Activated gamma-delta T cell treated with anti-CD3 and anti-CD28 coated beads, Interleukin-2, amount 50 U/mL, for 16 hours (primary cell): Measurements from ENCODE around the gene PTPN1.

Experiments
- DNase-seq: peaks from one replicate; pipeline ENCODE4 v3.0.0-alpha.2; 2020; ENCODE audit warnings: low read depth

Gene PTPN1

DNA sequence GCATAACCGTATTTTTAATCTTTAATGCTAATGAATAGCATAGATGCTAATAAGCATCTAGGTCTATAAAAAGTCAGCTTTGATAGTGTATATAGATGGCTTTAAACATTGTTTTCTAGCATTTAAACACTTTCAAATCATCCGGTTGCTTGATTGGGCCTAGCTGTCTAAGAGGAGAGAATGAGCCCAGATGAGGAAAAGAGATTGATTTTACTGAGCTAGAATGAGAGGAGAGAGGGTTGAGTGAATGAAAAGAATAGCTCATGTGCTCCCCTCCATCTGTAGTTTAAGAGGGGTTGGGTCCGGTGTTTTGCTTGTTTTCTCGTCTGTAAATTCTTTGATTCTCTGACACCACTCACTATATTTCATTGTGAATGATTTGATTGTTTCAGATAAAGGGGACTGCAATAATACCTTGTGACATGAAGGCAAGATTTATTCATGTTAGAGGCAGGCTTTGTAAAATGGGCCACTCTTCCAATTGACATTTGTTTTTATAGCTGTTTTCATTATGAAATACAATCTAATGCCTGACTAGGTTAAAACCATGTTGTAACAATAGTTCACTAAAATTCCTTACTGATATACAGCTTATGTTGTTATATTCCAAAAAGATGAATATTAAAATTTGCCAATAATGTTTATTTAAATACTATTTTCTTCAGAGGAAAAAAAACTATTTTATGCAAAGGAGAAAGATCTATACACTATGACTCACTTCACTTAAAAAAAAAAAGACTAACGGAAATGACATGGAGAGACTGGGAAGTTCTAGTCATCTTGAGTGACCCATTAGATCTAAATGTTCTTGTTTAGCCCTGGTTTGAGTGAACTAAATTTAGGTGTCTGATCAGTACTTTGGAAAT lies 3.2 kb downstream of the PTPN1 start:
- no peak for DNase-seq

- no peak for DNase-seq
These were observed 3.8 kb downstream of the PTPN1 start for GRCh38 chr20:50514035-50514337.

- no peak for DNase-seq
These were observed 4.6 kb downstream of the PTPN1 start for GRCh38 chr20:50514750-50515149.

DNA sequence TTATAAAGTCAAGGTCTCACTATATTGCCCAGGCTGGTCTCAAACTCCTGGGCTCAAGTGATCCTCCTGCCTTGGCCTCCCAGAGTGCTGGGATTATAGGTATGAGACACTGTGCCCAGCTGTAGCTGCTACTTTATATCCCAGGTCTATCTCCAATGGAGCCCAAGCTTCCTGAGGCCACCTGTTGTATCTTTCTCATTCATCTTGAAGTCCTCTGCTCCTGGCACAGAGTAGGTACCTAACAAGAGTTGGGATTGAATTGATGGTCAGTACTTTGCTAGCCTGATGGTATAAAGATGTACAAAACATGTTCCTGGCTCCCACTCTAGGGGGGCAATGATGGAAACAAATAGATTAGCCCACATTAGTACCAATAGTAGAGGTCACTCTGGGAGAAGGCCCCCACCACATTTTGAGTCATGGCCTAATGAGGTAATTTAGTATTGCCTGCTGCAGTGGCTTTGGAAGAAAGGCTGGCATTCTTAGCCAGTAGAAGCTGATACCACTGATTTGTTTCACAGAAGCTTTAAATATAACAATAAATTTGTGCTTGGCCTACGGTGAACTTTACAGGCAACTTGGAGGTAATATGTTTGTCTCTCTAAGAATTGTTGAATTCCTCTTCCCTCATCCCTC lies 5.4 kb downstream of the PTPN1 start:
- no peak for DNase-seq

DNA sequence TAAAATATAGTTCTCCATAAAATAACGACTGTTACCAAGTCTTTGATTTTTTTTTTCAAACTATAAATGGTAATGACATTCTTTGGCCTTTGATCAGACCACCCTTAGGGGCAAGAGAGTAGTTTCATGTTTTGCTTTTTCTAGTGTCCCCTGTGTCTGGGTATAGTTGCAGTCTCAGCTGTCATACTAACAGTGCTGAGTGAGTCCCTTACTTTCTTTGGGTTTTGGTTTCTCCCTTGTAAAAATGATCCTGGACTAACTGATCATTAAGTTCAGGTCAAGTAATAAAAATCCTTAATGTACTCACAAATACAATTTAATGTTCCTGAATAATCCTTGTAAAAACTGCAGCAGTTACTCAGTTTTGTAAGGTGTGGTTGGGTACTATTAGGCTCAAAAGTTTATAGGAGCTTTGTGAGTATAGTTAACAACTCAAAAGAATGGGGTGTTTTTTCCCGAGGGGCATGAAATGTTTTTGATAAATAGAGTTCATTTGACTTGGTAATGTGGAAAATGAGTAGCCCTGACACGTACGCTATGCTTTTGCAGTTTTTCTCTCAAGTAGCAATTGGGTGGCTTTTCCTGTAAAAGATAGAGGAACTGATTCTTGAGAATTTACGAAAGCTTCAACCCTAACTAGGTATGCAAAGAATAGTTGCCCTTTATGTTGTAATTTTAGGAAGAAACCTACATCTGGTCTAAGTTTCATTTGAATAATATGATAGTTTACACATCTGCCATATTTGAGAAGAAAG lies 6.2 kb downstream of the PTPN1 start:
- DNase-seq, result no peak

- no peak for DNase-seq
These were observed 7.0 kb downstream of the PTPN1 start for GRCh38 chr20:50516935-50517816.

DNA sequence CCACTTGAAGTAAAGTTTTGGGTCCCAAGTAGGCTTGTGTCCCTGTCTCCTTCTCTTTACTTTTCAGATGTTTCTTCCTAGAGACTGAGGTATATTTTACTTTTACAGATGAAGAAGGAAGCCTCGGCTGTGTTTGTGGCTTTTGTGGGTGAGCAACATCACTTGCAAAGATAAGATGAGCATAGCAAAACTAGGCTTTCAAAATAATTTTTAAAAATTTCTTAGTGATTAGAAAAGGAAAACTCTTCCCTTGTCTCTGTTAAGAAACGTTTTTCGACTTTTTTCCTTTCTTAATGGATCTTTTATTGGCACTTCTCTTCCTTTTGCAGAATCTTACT lies 7.6 kb downstream of the PTPN1 start:
- DNase-seq, result no peak

DNA sequence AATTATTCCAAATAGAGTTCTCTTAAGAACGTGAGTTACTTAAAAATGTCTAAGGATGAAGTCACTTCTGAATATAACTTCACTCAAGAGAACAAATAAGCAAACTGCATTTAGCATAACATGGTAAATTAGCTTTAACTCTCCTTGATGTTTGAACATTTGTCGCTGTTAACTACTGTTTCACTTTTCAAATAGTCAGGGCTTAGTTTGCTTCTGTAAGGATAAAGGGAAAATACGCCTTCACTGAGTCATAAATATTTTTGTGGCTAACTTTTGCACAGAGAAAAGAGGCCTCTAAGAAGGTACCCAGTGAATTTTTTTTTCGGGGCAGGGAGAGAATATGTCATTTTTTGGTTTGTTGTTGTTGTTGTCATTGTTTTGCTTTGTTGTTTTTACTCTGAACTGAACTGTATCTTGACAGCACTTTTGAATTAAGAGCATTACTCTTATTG lies 8.1 kb downstream of the PTPN1 start:
- DNase-seq, result no peak

DNA sequence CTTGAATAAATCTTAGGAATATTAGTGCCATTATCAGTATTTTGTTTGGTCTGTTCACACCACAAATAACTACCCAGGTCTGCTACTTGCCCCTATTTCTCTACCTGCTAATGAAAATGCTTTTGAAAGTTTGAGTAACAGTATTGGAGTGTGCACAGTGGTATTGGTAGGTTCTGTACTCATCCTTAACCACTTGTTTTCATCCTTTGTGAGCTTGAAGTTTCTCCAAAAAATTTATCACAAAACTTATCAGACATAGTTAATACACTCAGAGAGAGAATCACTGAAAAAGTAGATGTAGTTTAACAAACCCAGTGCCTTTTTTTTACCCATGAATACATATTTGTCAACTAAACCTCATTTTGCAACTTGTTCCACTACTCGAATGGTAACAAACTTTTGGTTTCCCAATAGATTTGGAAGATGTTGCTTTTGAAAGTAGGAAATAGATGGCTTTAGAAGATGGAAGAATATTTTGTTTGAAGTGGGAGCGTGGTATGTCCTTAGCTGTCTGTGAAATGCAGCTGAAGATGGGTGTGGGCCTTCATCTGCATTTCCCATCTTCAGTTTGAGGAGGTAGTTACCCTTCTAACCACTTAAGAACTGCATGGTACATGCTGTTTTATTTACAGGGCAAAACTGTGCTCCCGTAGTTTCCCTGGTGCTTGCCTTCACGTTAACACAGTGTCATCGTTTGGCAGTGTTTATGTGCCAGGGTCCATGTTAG lies 9.0 kb downstream of the PTPN1 start:
- no peak for DNase-seq

GRCh38 chr20:50520222-50520880 lies 10.2 kb downstream of the PTPN1 start:
- DNase-seq, result no peak

DNA sequence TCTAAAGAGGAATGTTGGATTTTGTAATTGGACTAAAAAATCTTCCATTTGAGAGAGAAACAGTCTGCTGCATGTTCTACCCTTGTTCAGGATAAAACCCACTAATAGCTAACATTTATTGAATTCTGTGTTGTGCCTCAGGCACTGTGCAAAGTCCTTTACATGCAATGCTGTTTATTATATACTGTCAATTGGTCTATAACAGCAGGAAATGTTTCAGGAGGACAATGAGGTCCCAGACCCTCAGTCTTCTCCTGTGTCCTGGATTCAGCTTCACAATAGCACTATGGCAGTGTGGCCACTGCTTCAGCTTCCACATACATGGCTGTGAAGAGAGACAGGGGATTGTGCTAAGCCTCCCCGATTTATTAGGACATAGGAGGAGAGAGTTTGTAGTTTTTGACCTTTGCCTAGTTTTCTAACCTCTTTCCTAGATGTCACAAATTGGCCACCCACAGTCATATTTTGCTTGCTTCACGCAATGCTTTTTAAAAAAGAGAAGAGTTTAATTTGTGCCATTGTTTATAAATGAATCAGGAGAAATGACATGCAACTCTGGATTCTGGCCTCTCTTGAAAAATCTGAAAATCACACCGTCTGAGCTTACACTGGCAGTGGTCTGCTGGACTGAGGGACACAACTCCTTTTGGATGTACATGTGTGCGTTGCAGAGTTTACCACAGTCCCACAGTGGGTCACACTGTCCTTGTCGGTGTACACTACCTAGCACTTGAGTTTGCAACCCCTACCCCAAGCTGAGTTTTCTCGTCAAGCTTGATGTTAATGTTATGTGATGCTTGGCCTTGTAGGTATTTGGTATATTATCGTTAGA lies 11.3 kb downstream of the PTPN1 start:
- no peak for DNase-seq

DNA sequence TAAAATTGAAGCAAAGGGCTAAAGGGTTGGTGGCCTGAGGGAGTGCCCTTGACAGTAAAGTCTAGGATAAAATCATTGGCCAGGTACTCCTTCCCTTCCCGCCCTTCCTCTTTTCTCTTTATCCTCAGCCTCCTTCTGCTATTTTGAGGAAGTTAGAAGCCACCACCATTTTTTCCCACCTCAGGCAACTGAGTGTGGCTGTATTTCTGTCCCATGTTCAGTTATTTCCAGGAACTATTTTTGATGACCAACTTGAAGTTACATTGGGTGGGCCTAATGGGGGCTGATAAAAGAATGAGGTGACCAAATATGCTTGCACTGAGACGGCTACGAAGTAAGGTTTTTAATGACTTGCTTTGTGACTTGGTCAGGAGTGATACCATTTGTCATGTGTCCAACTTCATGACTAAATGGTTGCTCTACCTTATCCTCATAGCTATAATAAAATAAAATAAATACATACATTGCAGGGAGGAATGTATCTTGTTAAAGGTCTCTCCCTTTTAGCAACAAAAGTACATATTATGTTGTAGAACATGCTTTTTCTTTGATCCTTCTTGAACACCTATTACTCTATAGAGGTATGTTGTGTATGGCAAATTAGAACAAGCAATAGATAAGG lies 12.0 kb downstream of the PTPN1 start:
- DNase-seq, result no peak

- no peak for DNase-seq
These were observed 13.5 kb downstream of the PTPN1 start for GRCh38 chr20:50523552-50524167.

GRCh38 chr20:50525681-50526080 lies 15.5 kb downstream of the PTPN1 start:
- no peak for DNase-seq

- DNase-seq, result no peak
These were observed 16.3 kb downstream of the PTPN1 start for GRCh38 chr20:50526403-50526989.

- DNase-seq, result no peak
These were observed 17.0 kb downstream of the PTPN1 start for GRCh38 chr20:50527068-50527605.

GRCh38 chr20:50528129-50528528 lies 17.9 kb downstream of the PTPN1 start:
- DNase-seq, result no peak

DNA sequence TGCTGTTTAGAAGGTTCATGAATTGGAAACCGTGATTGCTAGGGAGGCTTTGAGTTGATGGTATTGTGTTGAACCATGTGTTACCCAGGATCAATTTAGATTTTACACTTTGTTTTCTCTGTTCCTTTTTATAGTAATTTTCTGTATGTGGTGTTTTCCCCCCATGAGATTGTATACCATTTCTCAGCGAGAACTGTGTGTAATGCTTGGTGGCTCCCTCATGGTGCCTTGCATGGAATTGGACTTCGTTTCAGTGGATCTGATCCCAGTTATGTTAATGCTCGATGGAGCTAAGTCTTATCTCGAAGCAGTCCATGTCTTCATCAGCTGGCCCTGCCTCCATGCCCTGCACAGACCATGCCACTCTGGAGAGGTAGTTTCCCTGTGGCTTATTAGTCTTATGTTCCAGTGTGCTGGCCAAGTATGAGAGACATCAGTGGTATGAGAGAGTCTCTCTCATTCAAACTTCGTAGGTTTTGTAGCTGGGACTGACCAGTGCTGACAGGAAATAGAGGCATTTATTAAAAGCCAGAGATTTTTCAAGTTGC lies 18.7 kb downstream of the PTPN1 start:
- DNase-seq, result no peak
